KBM-7 (cell line): ENCODE results near the gene SGSM1.

ENCODE experiments used
- DNase-seq: peaks from one replicate; pipeline ENCODE4 v3.0.0-alpha.2; 2015
- in situ Hi-C: fragments of 300-500 bp; cut with MboI; formaldehyde crosslinking; loops from 2 replicates; pipeline ENCODE4 v1.14.3; 2020; ENCODE audit warnings: low sequenced_read_pairs, low pct_unique_long_range_greater_than_20kb, mixed read lengths

The SGSM1 gene

GRCh38 chr22:24805790-24806662 lies at the start of gene SGSM1:
SGSM1 (plus strand) TSS chr22:24806211; CDS start chr22:24806326, 115 bp downstream.
- in situ Hi-C loops = no loop called here
- peak; percentile 81 for DNase-seq

- peak; percentile 74 for DNase-seq
- in situ Hi-C loops = no loop called here
These were observed 47.7 kb upstream of the SGSM1 start for GRCh38 chr22:24758164-24758799.

DNA sequence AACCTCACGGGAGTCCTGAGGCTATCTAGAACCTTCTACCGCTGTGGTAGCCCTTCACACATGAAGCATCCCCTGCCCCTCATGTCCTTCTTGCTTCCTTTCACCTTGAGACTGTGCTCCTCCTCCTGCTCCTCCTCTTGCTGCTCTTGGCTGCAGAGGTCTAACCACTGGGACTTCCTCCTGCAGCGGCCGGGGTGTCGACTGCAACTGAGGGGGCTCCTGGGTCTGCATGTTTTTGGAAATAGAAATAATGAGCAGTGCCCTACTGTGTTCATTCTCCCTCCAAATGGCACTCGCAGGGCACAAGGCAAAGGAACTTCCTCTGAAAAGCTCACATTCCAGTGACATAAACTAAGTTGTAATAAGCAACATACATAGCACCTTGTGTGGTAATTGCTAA lies 46.2 kb upstream of the SGSM1 start:
- DNase-seq = no peak
- in situ Hi-C loops = no loop called here

DNA sequence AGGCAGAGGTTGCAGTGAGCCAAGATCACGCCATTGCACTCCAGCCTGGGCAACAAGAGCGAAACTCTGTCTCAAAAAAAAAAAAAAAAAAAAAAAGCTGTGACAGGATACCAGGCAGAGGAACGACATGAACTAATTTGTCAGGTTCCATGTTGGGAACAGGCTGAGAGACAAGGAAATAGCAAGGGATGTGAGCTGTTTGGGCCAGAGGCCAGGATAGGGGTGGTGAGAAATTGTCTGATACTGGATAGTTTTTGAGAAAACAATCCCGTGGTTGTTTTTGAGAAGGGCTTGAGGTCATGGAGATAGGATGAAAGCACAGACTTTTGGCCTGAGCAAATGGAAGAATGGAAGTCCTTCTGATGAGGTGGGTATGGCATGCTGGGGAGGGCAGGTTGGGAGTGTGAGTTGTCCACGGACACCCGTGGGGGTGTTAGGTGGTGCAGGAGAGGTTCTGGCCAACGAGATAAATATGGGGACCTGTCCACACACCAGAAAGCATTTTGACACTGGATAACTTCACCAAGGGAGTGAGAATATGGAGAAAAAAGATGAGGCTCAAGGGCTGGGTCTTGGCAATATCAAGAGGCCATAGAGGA lies 45.2 kb upstream of the SGSM1 start:
- no peak for DNase-seq
- in situ Hi-C loops = no loop called here

DNA sequence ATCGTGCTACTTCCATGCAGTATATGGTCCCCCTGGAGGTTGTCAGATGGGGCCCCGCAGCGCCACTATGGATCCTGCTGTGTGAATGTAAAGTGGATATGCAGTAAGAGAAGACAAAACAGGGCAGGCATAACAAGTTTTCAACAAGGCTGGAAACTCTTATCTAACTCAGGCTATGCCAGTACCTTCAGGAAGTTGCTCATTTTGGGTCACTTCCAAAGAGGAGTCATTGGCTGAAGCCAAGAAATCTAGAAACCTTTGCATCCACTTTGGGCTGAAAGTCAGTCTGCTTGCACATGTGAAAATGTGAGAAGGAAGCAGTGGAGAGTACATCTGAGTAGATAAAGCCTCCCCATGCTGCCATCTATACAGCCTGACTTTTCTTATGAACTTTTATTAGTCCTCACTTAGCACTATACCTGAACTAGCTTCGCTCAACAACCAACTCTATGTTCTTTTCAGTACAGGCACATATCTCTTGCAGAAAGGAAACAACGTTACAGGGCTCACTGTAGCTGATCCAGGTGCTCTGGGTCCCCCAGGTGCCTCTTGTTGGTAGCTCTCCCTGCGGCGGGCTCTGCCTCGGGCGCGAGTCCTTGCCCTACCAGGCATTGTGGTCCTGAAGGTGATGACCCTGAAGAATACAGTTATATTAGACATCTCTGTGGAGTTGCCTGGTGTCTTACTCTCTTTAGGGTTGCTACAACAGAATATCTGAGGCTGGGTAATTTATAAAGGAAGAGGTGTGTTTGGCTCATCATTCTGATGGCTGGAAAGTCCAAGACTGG lies 43.9 kb upstream of the SGSM1 start:
- in situ Hi-C loops = no loop called here

DNA sequence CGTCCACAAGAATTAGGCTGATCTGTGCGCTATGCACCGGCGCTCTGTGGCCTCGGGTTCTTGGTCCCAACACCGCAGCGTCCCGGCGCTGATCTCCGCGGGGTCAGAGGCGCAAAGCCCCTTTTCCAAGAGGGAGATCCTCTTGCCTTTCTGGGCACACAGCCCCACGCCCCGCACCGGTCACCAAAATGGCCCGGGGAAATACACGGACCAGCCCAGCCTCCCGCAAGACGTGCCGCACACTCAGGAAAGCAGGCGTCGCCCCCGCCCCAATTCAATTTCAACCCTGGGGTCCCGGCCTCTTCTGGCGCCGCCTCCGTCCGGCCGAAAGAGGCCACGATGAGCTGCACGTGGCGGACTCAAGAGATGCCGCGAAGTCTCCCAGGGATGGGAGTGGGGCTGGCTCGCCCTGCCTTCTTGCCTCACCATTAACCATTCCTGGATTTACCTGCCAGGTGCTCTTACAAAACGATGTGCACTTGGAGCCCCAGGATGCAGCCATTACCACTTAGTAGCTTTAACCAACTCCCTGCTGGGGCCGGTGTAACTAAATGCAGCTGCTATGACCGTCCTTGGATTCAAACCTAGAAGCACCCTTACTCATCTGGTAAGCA lies 42.0 kb upstream of the SGSM1 start:
- in situ Hi-C loops = no loop called here
- DNase-seq = no peak

More for the DNA sequence above, 43.9 kb upstream of the SGSM1 start:
- DNase-seq = no peak

GRCh38 chr22:24765166-24765565 lies 40.8 kb upstream of the SGSM1 start:
- in situ Hi-C loops = no loop called here
- no peak for DNase-seq

DNA sequence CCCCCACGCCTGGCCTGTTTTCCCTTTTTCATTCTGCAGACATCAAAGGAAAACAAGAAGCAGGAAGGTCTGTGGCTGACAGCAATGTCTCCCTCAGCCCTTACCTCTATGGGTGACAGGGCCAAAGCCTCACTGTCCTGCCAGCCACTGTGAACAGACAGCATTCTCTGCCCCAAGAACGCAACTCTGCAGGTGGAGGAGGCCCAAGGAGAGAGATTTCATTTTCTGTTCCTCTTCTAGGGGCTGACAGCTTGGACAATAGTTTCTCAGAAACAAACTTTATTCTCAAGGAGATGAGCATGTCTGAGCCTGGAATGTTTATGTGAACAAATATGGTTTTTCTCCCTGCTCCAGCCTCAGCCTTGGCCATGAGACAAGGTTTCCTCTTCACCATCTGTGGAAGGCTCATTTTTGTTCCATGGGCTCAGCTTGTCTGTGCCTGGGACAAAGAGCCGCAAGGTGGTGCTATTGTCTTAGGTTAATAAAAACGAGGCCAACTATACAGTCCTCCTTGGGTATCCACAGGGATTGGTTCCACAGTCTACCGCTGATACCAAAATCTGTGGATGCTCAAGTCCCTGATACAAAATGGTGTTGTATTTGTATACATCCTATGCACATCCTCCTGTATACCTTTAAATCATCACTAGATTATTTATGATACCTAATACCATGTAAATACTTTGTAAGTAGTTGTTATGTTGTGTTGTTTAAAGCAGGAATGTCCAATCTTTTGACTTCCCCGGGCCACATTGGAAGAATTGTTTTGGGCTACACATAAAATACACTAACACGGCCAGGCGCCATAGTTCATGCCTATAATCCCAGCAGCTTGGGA lies 37.3 kb upstream of the SGSM1 start:
- in situ Hi-C loops = no loop called here
- DNase-seq = peak; percentile 76

GRCh38 chr22:24772493-24773220 lies 33.4 kb upstream of the SGSM1 start:
- in situ Hi-C loops = no loop called here
- DNase-seq = no peak

DNA sequence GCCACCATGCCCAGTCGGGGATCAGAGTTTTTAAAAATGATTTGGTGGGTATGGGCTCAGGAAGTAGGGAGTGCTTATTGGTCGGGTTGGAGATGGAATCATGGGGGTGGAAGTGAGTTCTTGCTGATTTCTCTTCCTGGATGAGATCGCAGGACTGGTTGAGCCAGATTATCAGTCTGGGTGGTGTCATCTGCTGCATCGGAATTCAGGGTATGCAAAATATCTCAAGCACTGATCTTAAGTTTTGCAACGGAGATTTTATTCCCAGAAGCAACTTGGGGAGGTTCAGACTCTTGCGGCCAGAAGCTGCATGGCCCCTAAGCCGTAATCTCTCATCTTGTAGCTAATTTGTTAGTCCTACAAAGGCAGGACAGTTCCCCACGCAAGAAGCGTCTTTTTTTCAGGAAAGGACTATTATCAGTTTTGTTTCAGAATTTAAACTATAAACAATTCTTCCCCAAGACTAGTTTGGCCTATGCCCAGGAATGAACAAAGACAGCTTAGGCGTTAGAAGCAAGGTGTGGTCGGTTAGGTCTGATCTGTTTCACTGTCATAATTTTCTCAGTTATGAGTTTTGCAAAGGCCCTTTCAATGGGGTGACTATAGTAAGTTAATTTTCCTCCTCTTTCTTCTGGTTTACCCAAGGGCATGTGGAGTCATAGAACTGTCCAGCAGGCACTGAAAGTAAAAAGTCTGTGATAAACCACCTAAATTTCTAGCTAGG lies 30.1 kb upstream of the SGSM1 start:
- in situ Hi-C loops = no loop called here
- no peak for DNase-seq

GRCh38 chr22:24776525-24776924 lies 29.5 kb upstream of the SGSM1 start:
- in situ Hi-C loops = no loop called here
- no peak for DNase-seq

DNA sequence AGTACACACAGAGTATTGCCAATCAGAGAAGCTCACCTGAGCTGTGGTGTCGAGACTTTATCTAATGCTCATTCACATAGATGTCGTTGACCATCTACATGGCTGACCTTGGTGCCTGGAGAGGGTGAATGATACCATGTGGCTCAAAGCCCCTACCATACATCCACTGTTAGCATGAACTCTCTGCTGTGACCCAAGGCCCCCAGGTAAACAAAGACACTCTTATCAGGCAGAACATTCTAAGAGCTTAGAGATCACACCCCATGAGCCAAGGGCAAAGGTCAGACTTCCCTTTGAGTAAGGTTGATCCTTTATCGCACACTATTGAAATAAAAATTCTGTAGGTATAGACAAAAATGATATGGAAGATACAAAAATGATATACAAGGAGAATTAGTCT lies 16.5 kb upstream of the SGSM1 start:
- in situ Hi-C loops = no loop called here
- no peak for DNase-seq

GRCh38 chr22:24791362-24791761 lies 14.6 kb upstream of the SGSM1 start:
- DNase-seq = no peak
- in situ Hi-C loops = no loop called here

- in situ Hi-C loops = no loop called here
These were observed 10.0 kb upstream of the SGSM1 start for GRCh38 chr22:24796056-24796455.

DNA sequence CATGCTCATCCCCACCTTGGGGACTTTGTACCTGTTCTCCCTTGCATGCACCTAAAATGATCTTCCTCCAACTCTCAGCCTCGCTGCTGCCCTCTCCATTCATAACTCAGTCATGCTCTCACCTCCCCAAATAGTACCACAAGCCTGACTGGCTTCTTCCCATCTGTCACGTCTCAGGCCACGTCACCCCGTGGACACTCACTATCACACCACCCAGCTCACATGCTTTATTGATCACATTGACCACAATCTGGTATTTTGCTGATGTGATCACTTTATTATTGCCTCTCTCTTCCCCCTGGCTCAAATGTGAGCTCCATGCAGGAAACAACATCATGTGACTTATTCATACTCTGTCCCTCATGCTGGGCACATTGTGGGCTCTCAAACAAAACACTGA lies 9.2 kb upstream of the SGSM1 start:
- no peak for DNase-seq
- in situ Hi-C loops = no loop called here

More at GRCh38 chr22:24796056-24796455, 10.0 kb upstream of the SGSM1 start:
- no peak for DNase-seq

DNA sequence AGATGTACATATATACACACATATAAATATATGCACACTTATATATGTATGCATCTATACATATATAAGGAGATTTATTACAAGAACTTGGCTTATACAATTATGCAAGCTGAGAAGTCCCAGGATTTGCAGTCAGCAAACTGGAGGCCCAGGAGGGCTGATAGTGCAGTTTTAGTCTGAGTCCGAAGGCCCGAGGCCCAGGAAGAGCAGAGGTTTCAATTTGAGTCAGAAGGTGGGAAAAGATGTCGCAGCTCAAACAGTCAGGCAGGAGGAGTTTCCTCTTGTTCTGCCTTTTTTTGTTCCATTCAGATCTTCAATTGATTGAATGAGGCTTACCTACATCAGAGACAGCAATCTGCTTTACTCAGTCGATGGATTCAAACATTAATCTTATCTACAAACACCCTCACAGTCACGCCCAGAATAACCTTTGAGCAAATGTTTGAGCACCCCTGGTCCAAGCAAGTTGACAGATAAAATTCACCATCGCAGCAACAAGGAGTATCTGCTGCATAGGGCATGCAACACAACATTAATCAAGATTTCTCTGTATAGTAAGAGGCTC lies 4.0 kb upstream of the SGSM1 start:
- no peak for DNase-seq
- in situ Hi-C loops = no loop called here

- in situ Hi-C loops = no loop called here
- DNase-seq = peak; percentile 49
These were observed 2.9 kb upstream of the SGSM1 start for GRCh38 chr22:24803064-24803542.
